GM18868 (cell line): ENCODE measurements around the gene PUSL1.

Experiments
- ATAC-seq: cut with Tn5 transposase; IDR thresholded peaks from one replicate; pipeline ENCODE4 v1.9.1; 2021; ENCODE audit warnings: mild to moderate bottlenecking, moderate library complexity; ENCODE audit not compliant: unreplicated experiment

The PUSL1 gene

GRCh38 chr1:1307923-1308755 lies at the start of gene PUSL1, which contains the start of gene ACAP3:
PUSL1 (plus strand) TSS chr1:1308597; CDS start chr1:1308644, 47 bp downstream.
ACAP3 (minus strand) TSS chr1:1307930; CDS start chr1:1307815, 115 bp downstream.
- peak; percentile 57 for ATAC-seq

GRCh38 chr1:1259119-1259488 lies 49.3 kb upstream of the PUSL1 start:
- ATAC-seq: no peak

- no peak for ATAC-seq
These were observed 48.9 kb upstream of the PUSL1 start for GRCh38 chr1:1259540-1259939.

GRCh38 chr1:1259951-1260600 lies 48.3 kb upstream of the PUSL1 start:
- ATAC-seq: no peak

GRCh38 chr1:1260843-1261560 lies 47.4 kb upstream of the PUSL1 start:
- no peak for ATAC-seq

- ATAC-seq: no peak
These were observed 46.3 kb upstream of the PUSL1 start for GRCh38 chr1:1262071-1262470.

- no peak for ATAC-seq
These were observed 45.6 kb upstream of the PUSL1 start for GRCh38 chr1:1262758-1263157.

GRCh38 chr1:1264026-1264425 lies 44.4 kb upstream of the PUSL1 start:
- ATAC-seq: no peak

- ATAC-seq: no peak
These were observed 43.5 kb upstream of the PUSL1 start for GRCh38 chr1:1264868-1265272.

- no peak for ATAC-seq
These were observed 40.7 kb upstream of the PUSL1 start for GRCh38 chr1:1267488-1268283.

GRCh38 chr1:1268284-1268682 lies 40.1 kb upstream of the PUSL1 start:
- no peak for ATAC-seq

- no peak for ATAC-seq
These were observed 37.6 kb upstream of the PUSL1 start for GRCh38 chr1:1270813-1271212.

GRCh38 chr1:1272341-1273208 lies 35.8 kb upstream of the PUSL1 start:
- ATAC-seq: no peak

- no peak for ATAC-seq
These were observed 35.2 kb upstream of the PUSL1 start for GRCh38 chr1:1273209-1273511.

- peak; percentile 88 for ATAC-seq
These were observed 34.7 kb upstream of the PUSL1 start, which contains the start of gene UBE2J2 for GRCh38 chr1:1273512-1274298. UBE2J2 (minus strand) TSS chr1:1273854; CDS start chr1:1267992, 5,862 bp downstream.

GRCh38 chr1:1274299-1274930 lies 34.0 kb upstream of the PUSL1 start:
- ATAC-seq: no peak

GRCh38 chr1:1274931-1275431 lies 33.4 kb upstream of the PUSL1 start:
- ATAC-seq: no peak

GRCh38 chr1:1275836-1276235 lies 32.6 kb upstream of the PUSL1 start:
- ATAC-seq: no peak
